CD4-positive, alpha-beta memory T cell (primary cell): ENCODE data around the gene ANAPC16. TPM values are rescaled to one million over a fixed set of nuclear protein-coding genes. Genes with fewer than 3 reads are reported as not detected.

ENCODE experiments used
- CTCF ChIA-PET: fragments of 350-600 bp; sonication (Branson Sonifier 250); formaldehyde crosslinking; loops from one replicate; lab custom pipeline; 2021; ENCODE audit warnings: inconsistent platforms; ENCODE audit not compliant: partially characterized antibody; lab: Charles Lee
- POLR2A ChIA-PET: fragments of 350-600 bp; sonication (Branson Sonifier 250); formaldehyde crosslinking; loops from one replicate; lab custom pipeline; 2021; ENCODE audit not compliant: partially characterized antibody; lab: Charles Lee
- DNase-seq, 5 donors: peaks; one replicate each; pipeline versions ENCODE4 v3.0.0 to v3.0.0-alpha.2; 2020 to 2022; ENCODE audit warnings: mixed read lengths in 1 of 5
- H3K27ac ChIP-seq: one replicate; pipeline ENCODE4 v1.7.0; 2013; ENCODE audit warnings: low read depth, low read length
- H3K27me3 ChIP-seq: 2 replicates; pipeline ENCODE4 v1.7.0; 2013; ENCODE audit warnings: mild to moderate bottlenecking, low read length, moderate library complexity; ENCODE audit not compliant: insufficient read depth
- H3K36me3 ChIP-seq: 2 replicates; pipeline ENCODE4 v1.7.0; 2013; ENCODE audit warnings: mild to moderate bottlenecking, low read length, moderate library complexity; ENCODE audit not compliant: insufficient read depth
- H3K4me1 ChIP-seq: 2 replicates; pipeline ENCODE4 v1.7.0; 2013; ENCODE audit warnings: mild to moderate bottlenecking, low read length, moderate library complexity; ENCODE audit not compliant: insufficient read depth
- H3K4me3 ChIP-seq, 2 donors: one replicate each; pipeline ENCODE4 v1.7.0; 2013; ENCODE audit warnings: low read length in 2 of 2, mild to moderate bottlenecking in 1 of 2
- H3K9me3 ChIP-seq, 2 donors: one replicate each; pipeline ENCODE4 v1.7.0; 2013; ENCODE audit warnings: low read length in 2 of 2, control low read depth in 1 of 2; ENCODE audit not compliant: control insufficient read depth in 1 of 2
- H3K27ac Mint-ChIP-seq, 7 donors: one replicate each; pipeline ENCODE4 v1.8.0; 2020 to 2021; ENCODE audit warnings: mixed read lengths in 7 of 7, mild to moderate bottlenecking in 6 of 7, inconsistent platforms in 3 of 7, moderate library complexity in 3 of 7
- H3K27me3 Mint-ChIP-seq, 2 donors: one replicate each; pipeline ENCODE4 v1.8.0; 2020 to 2021; ENCODE audit warnings: mixed read lengths in 2 of 2
- H3K36me3 Mint-ChIP-seq, 2 donors: one replicate each; pipeline ENCODE4 v1.8.0; 2020 to 2021; ENCODE audit warnings: mixed read lengths in 2 of 2, inconsistent platforms in 1 of 2, mild to moderate bottlenecking in 1 of 2
- H3K4me1 Mint-ChIP-seq, 4 donors: one replicate each; pipeline ENCODE4 v1.8.0; 2020 to 2021; ENCODE audit warnings: mixed read lengths in 4 of 4, mild to moderate bottlenecking in 1 of 4
- H3K4me3 Mint-ChIP-seq, 8 donors: one replicate each; pipeline ENCODE4 v1.8.0; 2020 to 2021; ENCODE audit warnings: mixed read lengths in 8 of 8, mild to moderate bottlenecking in 7 of 8, moderate library complexity in 6 of 8, inconsistent platforms in 3 of 8
- H3K9me3 Mint-ChIP-seq, 8 donors: one replicate each; pipeline ENCODE4 v1.8.0; 2020 to 2021; ENCODE audit warnings: mixed read lengths in 8 of 8, mild to moderate bottlenecking in 5 of 8, inconsistent platforms in 3 of 8, moderate library complexity in 1 of 8
- intact Hi-C: fragments of 100-400 bp; cut with micrococcal nuclease; formaldehyde crosslinking; loops from one replicate; pipeline ENCODE4 v1.15.1; 2023
- polyA plus RNA-seq, 2 donors: library from polyadenylated mRNA; unstranded; fragments of 300-500 nt; fragmentation: Illumina TruSeq; gene quantifications; one replicate each; pipeline ENCODE4 v1.2.3, GENCODE V29; 2021
- total RNA-seq, 2 experiments: library from RNA; stranded (reverse); gene quantifications; one replicate each; pipeline ENCODE4 v1.2.3, GENCODE V29; 2021

ANAPC16 gene
- total and polyA plus RNA-seq, 4 experiments from 2014 or later = 114 to 472 (median 221) TPM

DNA sequence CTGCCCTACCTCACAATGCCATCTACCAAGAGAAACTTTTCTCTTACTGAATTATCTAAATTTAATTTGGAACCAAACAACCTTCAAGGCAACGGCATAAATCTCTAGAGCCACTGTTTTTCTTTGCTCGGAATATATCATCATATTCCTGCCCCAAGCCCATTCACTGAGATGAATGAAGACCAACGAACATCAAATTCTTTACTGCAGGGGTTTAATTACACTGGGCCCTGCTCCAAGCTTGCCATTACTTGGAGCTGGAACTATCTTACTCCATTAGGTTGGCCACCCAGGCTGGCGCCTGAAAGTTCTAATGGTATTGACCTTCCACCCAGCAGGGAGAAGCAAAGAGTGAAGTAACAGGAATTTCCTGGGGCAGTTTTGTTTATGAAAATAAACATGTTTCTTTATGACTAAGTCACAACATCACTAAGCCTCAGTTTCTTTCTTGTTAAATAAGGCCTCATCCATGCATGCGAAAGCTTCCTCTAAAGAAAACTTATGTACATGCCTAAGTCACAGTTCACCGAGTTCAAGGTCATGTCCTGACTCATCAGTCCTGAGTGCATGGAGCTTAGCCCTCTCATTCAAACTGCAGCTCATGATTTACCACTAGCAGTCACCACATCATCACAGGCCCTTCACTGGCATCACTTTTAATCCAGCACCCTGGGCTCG lies 42.1 kb upstream of the ANAPC16 start:
- H3K27me3 Mint-ChIP-seq = no peaks in the 10 kb centered on the region
- no peak overlapping the region for H3K4me3 ChIP-seq
- H3K4me1 Mint-ChIP-seq = peaks cover 0 to 9% (median 3%) of the 10 kb centered on the region in 4 donors
- CTCF ChIA-PET = interaction anchor here (0.7 to 1.9 kb wide), 4 partner anchors 15 to 168 kb away, joined by 3 to 13 read pairs (median 4); no protein-coding TSS in a partner anchor
- DNase-seq = no peak
- no peaks in the 10 kb centered on the region for H3K36me3 ChIP-seq
- H3K27me3 ChIP-seq = no peaks in the 10 kb centered on the region
- H3K4me3 Mint-ChIP-seq = no peak overlapping the region
- H3K4me1 ChIP-seq = no peaks in the 10 kb centered on the region
- peak overlapping the region in 1 of 7 donors; percentile 16 for H3K27ac Mint-ChIP-seq
- H3K9me3 Mint-ChIP-seq = peaks cover 0 to 2% (median 0%) of the 10 kb centered on the region in 8 donors
- H3K9me3 ChIP-seq = no peaks in the 10 kb centered on the region
- intact Hi-C loops = no loop called here
- peaks cover 13 to 20% of the 10 kb centered on the region in 2 donors for H3K36me3 Mint-ChIP-seq
- no peak overlapping the region for H3K27ac ChIP-seq
- POLR2A ChIA-PET = interaction anchor here (1.2 kb wide), 1 partner anchor 42 kb away, joined by 5 read pairs; the partner anchor contains the start of genes ANAPC16 and ASCC1

DNA sequence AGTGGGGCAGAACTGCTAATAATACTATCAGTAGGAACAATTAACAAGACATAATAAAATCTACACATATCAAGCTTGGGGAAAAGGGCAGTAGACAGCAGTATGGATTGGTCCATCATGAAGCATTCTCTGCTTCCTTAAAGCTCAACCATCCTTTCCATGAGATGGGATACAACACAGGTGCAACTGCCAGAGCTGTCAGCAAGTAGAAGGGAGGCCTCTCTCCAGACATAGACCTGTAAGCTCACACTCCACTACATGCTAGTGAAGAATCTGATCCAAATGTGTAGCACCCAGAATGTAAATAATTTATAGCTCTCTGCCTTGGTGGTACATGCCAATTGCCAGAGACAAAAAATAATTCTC lies 41.5 kb upstream of the ANAPC16 start:
- H3K27ac Mint-ChIP-seq = no peak overlapping the region
- no peaks in the 10 kb centered on the region for H3K27me3 Mint-ChIP-seq
- H3K36me3 ChIP-seq = no peaks in the 10 kb centered on the region
- CTCF ChIA-PET = interaction anchor here (0.7 to 1.9 kb wide), 5 partner anchors 16 to 168 kb away, joined by 3 to 13 read pairs (median 4); no protein-coding TSS in a partner anchor
- POLR2A ChIA-PET = interaction anchor here (1.2 kb wide), 1 partner anchor 41 kb away, joined by 5 read pairs; the partner anchor contains the start of genes ANAPC16 and ASCC1
- no peak overlapping the region for H3K4me3 Mint-ChIP-seq
- H3K27me3 ChIP-seq = no peaks in the 10 kb centered on the region
- peaks cover 10 to 20% of the 10 kb centered on the region in 2 donors for H3K36me3 Mint-ChIP-seq
- no peak overlapping the region for H3K4me3 ChIP-seq
- intact Hi-C loops = no loop called here
- peaks cover 0 to 9% (median 3%) of the 10 kb centered on the region in 4 donors for H3K4me1 Mint-ChIP-seq
- no peaks in the 10 kb centered on the region for H3K4me1 ChIP-seq
- H3K9me3 ChIP-seq = no peaks in the 10 kb centered on the region
- H3K9me3 Mint-ChIP-seq = no peaks in the 10 kb centered on the region
- DNase-seq = no peak
- H3K27ac ChIP-seq = no peak overlapping the region

DNA sequence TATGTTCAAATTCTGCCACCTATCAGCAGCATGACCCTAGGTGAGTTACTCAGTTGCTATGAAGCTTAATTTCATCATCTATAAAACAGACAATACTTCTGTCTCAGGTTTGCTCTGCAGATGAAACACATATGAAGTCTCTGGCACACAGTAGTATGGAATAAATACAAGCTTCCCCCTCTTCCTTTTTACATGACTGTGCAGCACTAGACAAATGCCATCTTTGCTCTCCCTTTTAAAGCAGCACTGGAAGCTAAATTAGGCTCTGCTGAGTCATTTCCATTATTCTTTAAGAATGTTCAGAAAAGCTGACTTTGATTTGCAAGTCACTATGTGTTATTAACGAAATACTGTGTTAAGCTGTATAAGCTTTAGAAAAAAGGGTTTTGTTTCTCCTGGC lies 40.7 kb upstream of the ANAPC16 start:
- H3K4me1 Mint-ChIP-seq = peaks cover 0 to 9% (median 3%) of the 10 kb centered on the region in 4 donors
- no peaks in the 10 kb centered on the region for H3K9me3 Mint-ChIP-seq
- Histone ChIP-seq H3K27me3 (no peaks in the 10 kb centered on the region), H3K27ac (no peak overlapping the region), H3K4me3 (no peak overlapping the region), H3K4me1 (no peaks in the 10 kb centered on the region), H3K36me3 (no peaks in the 10 kb centered on the region), H3K9me3 (no peaks in the 10 kb centered on the region)
- intact Hi-C loops = no loop called here
- ChIA-PET CTCF (interaction anchor here (0.5 to 1.9 kb wide), 5 partner anchors 34 to 162 kb away, joined by 3 to 13 read pairs (median 3); no protein-coding TSS in a partner anchor), POLR2A (no interaction called here)
- no peaks in the 10 kb centered on the region for H3K27me3 Mint-ChIP-seq
- H3K36me3 Mint-ChIP-seq = peaks cover 10 to 19% of the 10 kb centered on the region in 2 donors
- H3K27ac Mint-ChIP-seq = no peak overlapping the region
- no peak for DNase-seq
- H3K4me3 Mint-ChIP-seq = no peak overlapping the region

DNA sequence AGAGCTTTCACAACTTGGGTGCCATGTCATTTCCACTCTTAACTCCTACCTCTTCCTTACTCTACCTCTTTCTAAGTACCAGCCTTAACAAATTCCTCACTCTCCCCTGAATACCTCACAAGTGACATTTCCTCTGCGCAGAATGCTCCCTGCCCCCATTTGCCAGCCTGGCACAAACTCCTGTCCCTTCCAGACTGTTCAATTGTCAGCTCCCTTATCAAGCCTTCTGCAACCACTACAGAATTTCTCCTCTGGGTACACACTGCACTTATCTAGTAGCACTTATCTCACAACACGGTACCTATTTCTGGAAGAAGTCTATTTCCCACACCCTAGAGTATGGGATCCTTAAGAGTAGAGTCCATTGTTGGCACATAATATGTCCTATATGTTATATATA lies 39.1 kb upstream of the ANAPC16 start:
- H3K4me3 ChIP-seq = no peak overlapping the region
- no peak overlapping the region for H3K27ac Mint-ChIP-seq
- H3K27ac ChIP-seq = no peak overlapping the region
- H3K4me1 ChIP-seq = no peaks in the 10 kb centered on the region
- peaks cover 0 to 4% (median 2%) of the 10 kb centered on the region in 4 donors for H3K4me1 Mint-ChIP-seq
- CTCF ChIA-PET = interaction anchor here (2.0 kb wide), 1 partner anchor 163 kb away, joined by 5 read pairs; no protein-coding TSS in a partner anchor
- H3K9me3 Mint-ChIP-seq = no peaks in the 10 kb centered on the region
- H3K36me3 ChIP-seq = no peaks in the 10 kb centered on the region
- H3K27me3 ChIP-seq = no peaks in the 10 kb centered on the region
- intact Hi-C loops = no loop called here
- POLR2A ChIA-PET = no interaction called here
- H3K9me3 ChIP-seq = no peaks in the 10 kb centered on the region
- no peak overlapping the region for H3K4me3 Mint-ChIP-seq
- H3K36me3 Mint-ChIP-seq = peaks cover 11 to 13% of the 10 kb centered on the region in 2 donors
- H3K27me3 Mint-ChIP-seq = no peaks in the 10 kb centered on the region
- no peak for DNase-seq

DNA sequence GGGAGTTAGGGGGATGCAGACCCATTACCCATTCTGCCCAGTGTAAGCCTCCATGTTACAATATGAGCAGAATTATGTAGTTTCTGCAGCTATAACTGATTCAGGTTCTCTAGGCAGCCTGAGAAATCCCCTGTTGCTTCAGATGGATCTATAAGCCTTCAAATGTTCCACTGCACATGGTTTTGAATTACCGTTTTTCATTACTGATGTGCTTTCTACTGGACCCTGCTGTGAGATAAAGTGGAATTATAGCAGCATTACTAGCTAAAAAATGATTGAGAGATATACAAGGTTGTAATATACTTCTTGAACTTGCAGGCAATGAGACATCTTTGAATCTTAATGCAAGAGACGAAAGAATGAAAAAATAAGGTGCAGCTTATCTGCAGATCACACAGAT lies 38.4 kb upstream of the ANAPC16 start:
- intact Hi-C loops = no loop called here
- H3K4me1 ChIP-seq = no peaks in the 10 kb centered on the region
- Mint-ChIP-seq H3K27me3 (no peaks in the 10 kb centered on the region), H3K9me3 (no peaks in the 10 kb centered on the region), H3K4me3 (no peak overlapping the region), H3K4me1 (peaks cover 0 to 3% (median under 1%) of the 10 kb centered on the region in 4 donors), H3K36me3 (peaks cover 14 to 19% of the 10 kb centered on the region in 2 donors), H3K27ac (no peak overlapping the region)
- H3K9me3 ChIP-seq = no peaks in the 10 kb centered on the region
- no peak overlapping the region for H3K27ac ChIP-seq
- ChIA-PET POLR2A (interaction anchor here (0.5 kb wide), 1 partner anchor 147 kb away, joined by 3 read pairs; no protein-coding TSS in a partner anchor), CTCF (interaction anchor here (0.6 to 2.0 kb wide), 2 partner anchors 162 to 367 kb away, joined by 3 to 5 read pairs; no protein-coding TSS in a partner anchor)
- DNase-seq = no peak
- H3K36me3 ChIP-seq = no peaks in the 10 kb centered on the region
- H3K27me3 ChIP-seq = no peaks in the 10 kb centered on the region
- H3K4me3 ChIP-seq = no peak overlapping the region

DNA sequence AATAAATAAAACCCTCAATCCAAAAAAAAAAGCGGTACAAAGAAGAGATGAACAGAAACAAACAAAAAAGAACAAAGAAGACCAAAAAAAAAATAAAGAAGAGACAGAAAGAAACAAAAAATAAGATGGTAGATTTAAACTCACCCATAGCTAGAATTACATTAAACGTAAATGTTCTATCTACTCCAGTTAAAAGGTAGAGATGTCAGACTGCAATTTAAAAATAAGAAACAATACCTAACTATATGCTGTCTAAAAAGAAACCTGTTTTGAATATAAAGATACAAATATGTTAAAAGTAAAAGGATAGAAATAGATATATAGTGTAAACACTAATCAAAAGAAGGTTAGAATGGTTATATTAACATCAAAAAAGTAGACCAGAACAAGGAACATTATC lies 31.7 kb upstream of the ANAPC16 start:
- no peaks in the 10 kb centered on the region for H3K9me3 ChIP-seq
- H3K27ac ChIP-seq = no peak overlapping the region
- H3K9me3 Mint-ChIP-seq = peaks cover 0 to 8% (median 3%) of the 10 kb centered on the region in 8 donors
- H3K4me1 Mint-ChIP-seq = peaks cover 0 to 3% (median under 1%) of the 10 kb centered on the region in 4 donors
- no peak overlapping the region for H3K4me3 ChIP-seq
- H3K36me3 ChIP-seq = no peaks in the 10 kb centered on the region
- peaks cover 18 to 24% of the 10 kb centered on the region in 2 donors for H3K36me3 Mint-ChIP-seq
- ChIA-PET POLR2A (no interaction called here), CTCF (no interaction called here)
- no peak overlapping the region for H3K27ac Mint-ChIP-seq
- no peak overlapping the region for H3K4me3 Mint-ChIP-seq
- intact Hi-C loops = no loop called here
- no peak for DNase-seq
- H3K4me1 ChIP-seq = no peaks in the 10 kb centered on the region
- H3K27me3 Mint-ChIP-seq = no peaks in the 10 kb centered on the region
- H3K27me3 ChIP-seq = no peaks in the 10 kb centered on the region

DNA sequence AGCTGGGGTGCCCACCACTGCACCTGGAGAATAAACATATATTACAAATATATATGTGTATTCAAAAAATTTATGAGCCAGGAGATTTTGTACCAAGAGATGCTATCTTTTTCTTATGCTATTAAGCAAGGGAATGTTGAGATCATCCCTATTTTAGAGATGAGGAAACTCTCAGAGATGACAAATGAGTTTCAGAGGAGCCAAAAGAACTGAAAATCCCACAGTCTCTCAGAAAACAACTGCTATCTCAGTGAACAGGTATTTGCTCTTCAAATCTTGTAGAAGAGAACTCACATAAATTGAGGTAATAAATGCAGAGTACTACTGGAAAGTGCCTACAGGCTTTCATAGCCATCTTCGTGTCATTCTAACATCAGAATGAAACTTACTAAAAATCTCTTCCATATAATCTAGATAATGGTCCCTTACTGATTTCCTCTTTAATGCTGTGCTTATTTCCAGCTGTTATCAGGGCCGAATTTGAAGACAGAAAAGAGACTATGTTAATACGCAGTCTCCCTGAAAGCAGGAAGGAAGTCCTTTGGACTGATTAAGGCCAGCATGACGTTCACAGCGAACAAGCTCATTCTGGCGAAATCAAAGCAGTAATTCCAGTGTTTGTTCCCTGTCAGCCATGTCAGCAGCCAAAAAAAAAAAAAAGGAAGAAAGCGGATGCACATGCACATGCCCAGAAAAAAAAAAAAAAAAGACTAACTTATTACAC lies 29.4 kb upstream of the ANAPC16 start:
- Histone ChIP-seq H3K27ac (no peak overlapping the region), H3K9me3 (no peaks in the 10 kb centered on the region), H3K36me3 (no peaks in the 10 kb centered on the region), H3K4me3 (no peak overlapping the region), H3K27me3 (no peaks in the 10 kb centered on the region), H3K4me1 (no peaks in the 10 kb centered on the region)
- ChIA-PET CTCF (interaction anchor here (1.3 to 1.6 kb wide), 2 partner anchors 140 to 151 kb away, joined by 3 to 5 read pairs; no protein-coding TSS in a partner anchor), POLR2A (interaction anchor here (0.7 kb wide), 1 partner anchor 128 kb away, joined by 3 read pairs; no protein-coding TSS in a partner anchor)
- Mint-ChIP-seq H3K27me3 (no peaks in the 10 kb centered on the region), H3K27ac (peak overlapping the region in 2 of 7 donors; percentile 15 to 16), H3K4me3 (no peak overlapping the region), H3K4me1 (peaks cover 0 to 3% (median under 1%) of the 10 kb centered on the region in 4 donors), H3K36me3 (peaks cover 24 to 31% of the 10 kb centered on the region in 2 donors), H3K9me3 (peaks cover 0 to 8% (median 3%) of the 10 kb centered on the region in 8 donors)
- intact Hi-C loops = no loop called here
- no peak for DNase-seq
